SK-N-SH (cell line): Measurements from ENCODE around the gene TFAP2B. TPM values are rescaled to one million over a fixed set of nuclear protein-coding genes. Genes with fewer than 3 reads are reported as not detected.

Source experiments
- CTCF ChIA-PET: fragments of 300-600, 350-600 bp; formaldehyde crosslinking; extraction: SDS; loops from one replicate; lab custom pipeline; 2021; lab: Yijun Ruan, JAX
- POLR2A ChIA-PET: fragments of 350-600 bp; sonication (Branson Sonifier 250); formaldehyde crosslinking; extraction: SDS; loops from one replicate; lab custom pipeline; 2020; ENCODE audit warnings: antibody characterized with exemption, inconsistent platforms; lab: Yijun Ruan, JAX
- DNase-seq: peaks from one replicate; pipeline ENCODE4 v3.0.0; 2012
- H2AFZ ChIP-seq: fragments of 200-600 bp; sonication (generic); 2 replicates; pipeline ENCODE4 v1.8.1; 2016; ENCODE audit warnings: antibody characterized with exemption, mild to moderate bottlenecking, low read depth
- H3F3A ChIP-seq: fragments of 200-600 bp; sonication (generic); replicated peaks from 2 replicates; pipeline ENCODE3; 2016; ENCODE audit warnings: antibody characterized with exemption, mild to moderate bottlenecking; ENCODE audit not compliant: insufficient read depth
- H3K27ac ChIP-seq, 2 experiments: fragments of 200-500 bp in 1 of 2; fragments of 200-600 bp in 1 of 2; sonication (Bioruptor generic) in 1 of 2; sonication (generic), shearing (Covaris generic) in 1 of 2; 2 replicates each; pipeline versions ENCODE4 v1.5.1 to v1.6.1; 2014 to 2016; ENCODE audit warnings: low read depth in 2 of 2, inconsistent platforms in 1 of 2, low read length in 1 of 2, mild to moderate bottlenecking in 1 of 2, mixed read lengths in 1 of 2
- H3K27me3 ChIP-seq: fragments of 200-600 bp; sonication (generic), shearing (Covaris generic); 2 replicates; pipeline ENCODE4 v1.6.1; 2016; ENCODE audit warnings: mixed run types; ENCODE audit not compliant: insufficient read depth
- H3K36me3 ChIP-seq, 2 experiments: fragments of 200-500 bp in 1 of 2; fragments of 200-600 bp in 1 of 2; sonication (Bioruptor generic) in 1 of 2; sonication (generic) in 1 of 2; replicated peaks in 1 of 2; 2 replicates each; pipeline versions ENCODE3 to v1.5.1; 2014 to 2016; ENCODE audit warnings: low read length in 1 of 2, mild to moderate bottlenecking in 1 of 2; ENCODE audit not compliant: insufficient read depth in 2 of 2, control insufficient read depth in 1 of 2
- H3K4me1 ChIP-seq, 2 experiments: fragments of 200-500 bp in 1 of 2; fragments of 200-600 bp in 1 of 2; sonication (Bioruptor generic) in 1 of 2; sonication (generic), shearing (Covaris generic) in 1 of 2; 2 replicates each; pipeline versions ENCODE4 v1.5.1 to v1.6.1; 2014 to 2016; ENCODE audit warnings: low read depth in 1 of 2, low read length in 1 of 2, mixed run types in 1 of 2; ENCODE audit not compliant: insufficient read depth in 2 of 2, control insufficient read depth in 1 of 2
- H3K4me2 ChIP-seq: fragments of 200-600 bp; sonication (generic), shearing (Covaris generic); 2 replicates; pipeline ENCODE4 v1.6.1; 2017; ENCODE audit warnings: mixed run types
- H3K4me3 ChIP-seq, 2 experiments: fragments of 200-500 bp in 1 of 2; fragments of 200-600 bp in 1 of 2; sonication (Bioruptor generic) in 1 of 2; sonication (generic), shearing (Covaris generic) in 1 of 2; 2 replicates each; pipeline versions ENCODE4 v1.5.1 to v1.8.1; 2014 to 2016; ENCODE audit warnings: low read depth in 2 of 2, inconsistent platforms in 1 of 2, low read length in 1 of 2, mild to moderate bottlenecking in 1 of 2, mixed read lengths in 1 of 2, moderate library complexity in 1 of 2
- H3K79me2 ChIP-seq: fragments of 200-600 bp; sonication (generic); 2 replicates; pipeline ENCODE4 v1.8.1; 2017; ENCODE audit warnings: mild to moderate bottlenecking; ENCODE audit not compliant: insufficient read depth
- H3K9ac ChIP-seq: fragments of 200-600 bp; sonication (generic); 2 replicates; pipeline ENCODE4 v1.6.1; 2017; ENCODE audit warnings: mixed run types
- H3K9me2 ChIP-seq: fragments of 200-600 bp; sonication (generic); 2 replicates; pipeline ENCODE4 v1.6.1; 2017; ENCODE audit warnings: mixed run types
- H3K9me3 ChIP-seq: fragments of 200-600 bp; sonication (generic); 2 replicates; pipeline ENCODE4 v1.6.1; 2017; ENCODE audit warnings: mixed run types, mild to moderate bottlenecking, moderate library complexity
- H4K20me1 ChIP-seq: fragments of 200-600 bp; sonication (generic); 2 replicates; pipeline ENCODE4 v1.6.1; 2017; ENCODE audit warnings: mild to moderate bottlenecking, mixed run types; ENCODE audit not compliant: insufficient read depth
- FOXJ3 ChIP-seq: sonication (generic); formaldehyde crosslinking; IDR thresholded peaks from 2 replicates; pipeline ENCODE4 v1.5.1; 2020; ENCODE audit warnings: mild to moderate bottlenecking, missing genetic modification reagents
- FOXM1 ChIP-seq: IDR thresholded peaks from 2 replicates; pipeline ENCODE4 v1.4.0; 2012; ENCODE audit warnings: low read depth, mild to moderate bottlenecking
- GABPA ChIP-seq: IDR thresholded peaks from 2 replicates; pipeline ENCODE4 v1.4.0; 2012; ENCODE audit warnings: low read depth, mild to moderate bottlenecking
- GATA2 ChIP-seq: sonication (generic); formaldehyde crosslinking; IDR thresholded peaks from 2 replicates; pipeline ENCODE4 v1.5.0; 2020; ENCODE audit warnings: mild to moderate bottlenecking, missing genetic modification reagents
- MEF2A ChIP-seq: IDR thresholded peaks from 2 replicates; pipeline ENCODE4 v1.4.0; 2012; ENCODE audit warnings: low read depth, borderline replicate concordance
- MXI1 ChIP-seq: IDR thresholded peaks from 2 replicates; pipeline ENCODE4 v1.6.1; 2012; ENCODE audit warnings: mild to moderate bottlenecking, low read depth, low read length, improper control_type of control experiment
- NFIC ChIP-seq: IDR thresholded peaks from 2 replicates; pipeline ENCODE4 v1.4.0; 2012; ENCODE audit warnings: borderline replicate concordance
- RXRA ChIP-seq: IDR thresholded peaks from 2 replicates; pipeline ENCODE4 v1.4.0; 2012; ENCODE audit warnings: low read depth, mild to moderate bottlenecking, borderline replicate concordance
- SIN3A ChIP-seq: IDR thresholded peaks from 2 replicates; pipeline ENCODE4 v1.6.1; 2012; ENCODE audit warnings: low read depth, mild to moderate bottlenecking, low read length, moderate library complexity, borderline replicate concordance
- TAF1 ChIP-seq: IDR thresholded peaks from 2 replicates; pipeline ENCODE4 v1.6.1; 2012; ENCODE audit warnings: low read depth, mild to moderate bottlenecking, low read length, moderate library complexity, borderline replicate concordance
- TCF12 ChIP-seq: IDR thresholded peaks from 2 replicates; pipeline ENCODE4 v1.4.0; 2012
- TEAD4 ChIP-seq: IDR thresholded peaks from 2 replicates; pipeline ENCODE4 v1.4.0; 2012; ENCODE audit warnings: mild to moderate bottlenecking, borderline replicate concordance; ENCODE audit not compliant: insufficient read depth
- WGBS: methylation state at CpG from one replicate; pipeline ENCODE4 v1.1.6; 2017; ENCODE audit warnings: low lambda C conversion rate; 5-methylcytosine and 5-hydroxymethylcytosine counted together
- polyA plus RNA-seq, 3 experiments: library from polyadenylated mRNA; depleted of rRNA; stranded (reverse); fragments of >200 nt; gene quantifications; 2 replicates each; pipeline ENCODE4 v1.2.3, GENCODE V29; 2012
- TF ChIP-seq, protein P1 (sequence below): IDR thresholded peaks from 2 replicates; pipeline ENCODE4; 2012
- TF ChIP-seq, protein P2 (sequence below): IDR thresholded peaks from 2 replicates; pipeline ENCODE4 v1.4.0; 2012; ENCODE audit warnings: low read depth
- TF ChIP-seq, protein P3 (sequence below): IDR thresholded peaks from 2 replicates; pipeline ENCODE4 v1.6.1; 2012; ENCODE audit warnings: mild to moderate bottlenecking, low read depth, low read length, moderate library complexity

Gene TFAP2B
- polyA plus RNA-seq, 1 of the 3 experiments (the other 2 are of a cell fraction), result 1.1 TPM

DNA sequence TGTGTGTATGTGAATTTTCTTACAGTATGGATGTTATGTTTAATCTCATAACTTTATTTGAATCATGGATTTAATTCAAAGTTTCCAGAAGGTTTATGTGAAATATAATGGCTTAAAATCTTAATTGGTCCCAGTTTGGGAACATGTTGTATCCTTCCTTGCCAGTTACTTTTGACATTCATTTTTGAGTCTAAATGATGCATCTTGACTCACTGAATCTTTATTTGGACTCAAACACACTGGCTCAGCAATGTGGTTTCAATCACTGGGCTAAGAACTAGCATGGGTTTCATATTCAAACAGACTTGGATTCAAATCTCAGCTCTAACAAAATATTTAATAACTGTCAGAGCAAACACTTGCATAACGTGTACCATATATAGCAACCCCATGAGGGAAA lies 25.9 kb upstream of the TFAP2B start (continued):
- TF ChIP-seq, protein P1, sequence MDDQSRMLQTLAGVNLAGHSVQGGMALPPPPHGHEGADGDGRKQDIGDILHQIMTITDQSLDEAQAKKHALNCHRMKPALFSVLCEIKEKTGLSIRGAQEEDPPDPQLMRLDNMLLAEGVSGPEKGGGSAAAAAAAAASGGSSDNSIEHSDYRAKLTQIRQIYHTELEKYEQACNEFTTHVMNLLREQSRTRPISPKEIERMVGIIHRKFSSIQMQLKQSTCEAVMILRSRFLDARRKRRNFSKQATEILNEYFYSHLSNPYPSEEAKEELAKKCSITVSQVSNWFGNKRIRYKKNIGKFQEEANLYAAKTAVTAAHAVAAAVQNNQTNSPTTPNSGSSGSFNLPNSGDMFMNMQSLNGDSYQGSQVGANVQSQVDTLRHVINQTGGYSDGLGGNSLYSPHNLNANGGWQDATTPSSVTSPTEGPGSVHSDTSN, result no peak
- no peak for TF ChIP-seq MEF2A
- TF ChIP-seq FOXJ3 (CRISPR knock-in tag), result no peak
- no peak for TF ChIP-seq SIN3A
- no peak for TF ChIP-seq GABPA

DNA sequence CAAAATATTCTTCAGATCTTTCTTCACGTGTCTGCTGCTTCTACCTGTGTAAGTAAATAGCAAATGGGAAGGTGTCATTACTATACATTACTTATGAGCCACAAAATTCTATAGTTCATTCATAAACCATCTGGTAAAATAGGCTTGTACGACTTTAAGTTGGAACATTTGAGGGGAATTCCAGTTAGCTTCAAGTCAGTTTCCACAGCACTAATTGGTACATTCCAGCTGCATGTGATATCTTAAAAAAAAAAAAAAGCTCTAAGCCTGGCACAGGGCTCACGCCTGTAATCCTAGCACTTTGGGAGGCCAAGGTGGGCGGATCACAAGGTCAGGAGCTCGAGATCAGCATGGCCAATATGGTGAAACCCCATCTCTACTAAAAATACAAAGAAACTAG lies 23.1 kb upstream of the TFAP2B start:
- H3K9ac ChIP-seq, result no peak overlapping the region
- DNase-seq, result no peak
- H3K27me3 ChIP-seq, result no peaks in the 10 kb centered on the region
- no peak overlapping the region for H2AFZ ChIP-seq
- no peaks in the 10 kb centered on the region for H3K9me2 ChIP-seq
- H3K4me3 ChIP-seq, result no peak overlapping the region
- H3K27ac ChIP-seq, result no peak overlapping the region
- H3K4me1 ChIP-seq, result no peaks in the 10 kb centered on the region; a peak in 1 of 4 replicates
- no peak overlapping the region for H3K4me2 ChIP-seq
- WGBS, result 12% methylated on average over 5 of the region's 5 CpGs
- H4K20me1 ChIP-seq, result no peaks in the 10 kb centered on the region
- H3K9me3 ChIP-seq, result no peaks in the 10 kb centered on the region
- H3F3A ChIP-seq, result no peaks in the 10 kb centered on the region
- CTCF ChIA-PET, result interaction anchor here (1.0 to 1.7 kb wide), 3 partner anchors 20 to 139 kb away, joined by 3 read pairs; no protein-coding TSS in a partner anchor
- no peaks in the 10 kb centered on the region for H3K79me2 ChIP-seq
- no peaks in the 10 kb centered on the region for H3K36me3 ChIP-seq
- TF ChIP-seq, protein P2, sequence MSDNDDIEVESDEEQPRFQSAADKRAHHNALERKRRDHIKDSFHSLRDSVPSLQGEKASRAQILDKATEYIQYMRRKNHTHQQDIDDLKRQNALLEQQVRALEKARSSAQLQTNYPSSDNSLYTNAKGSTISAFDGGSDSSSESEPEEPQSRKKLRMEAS, result no peak
- no peak for TF ChIP-seq TAF1
- no peak for TF ChIP-seq MXI1
- POLR2A ChIA-PET, result interaction anchor here (0.7 kb wide), 1 partner anchor 252 kb away, joined by 3 read pairs; no protein-coding TSS in a partner anchor

DNA sequence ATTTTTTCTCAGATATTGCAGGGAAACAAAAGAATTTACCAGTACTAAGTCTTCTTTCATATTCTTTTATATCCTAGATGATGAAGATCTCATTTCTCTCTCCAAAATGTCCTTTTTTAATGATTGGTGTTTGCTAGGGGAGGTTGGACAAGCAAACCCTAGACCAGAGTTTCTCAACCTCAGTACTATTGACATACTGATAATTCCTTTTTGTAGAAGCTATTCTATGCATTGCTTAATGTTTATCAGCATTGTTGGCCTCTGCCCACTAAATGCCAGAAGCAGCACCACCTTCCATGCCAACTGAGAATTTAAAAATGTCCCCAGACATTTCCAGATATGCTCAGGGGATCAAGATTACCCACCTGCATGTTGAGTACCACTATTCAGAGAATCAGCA lies 14.4 kb upstream of the TFAP2B start:
- no peaks in the 10 kb centered on the region for H3K27me3 ChIP-seq
- no peaks in the 10 kb centered on the region for H3K9me2 ChIP-seq
- DNase-seq, result no peak
- H3F3A ChIP-seq, result no peaks in the 10 kb centered on the region
- H4K20me1 ChIP-seq, result no peaks in the 10 kb centered on the region
- no peaks in the 10 kb centered on the region for H3K36me3 ChIP-seq
- H3K4me1 ChIP-seq, result no peaks in the 10 kb centered on the region; a peak in 2 of 4 replicates
- H3K9ac ChIP-seq, result no peak overlapping the region
- H3K4me2 ChIP-seq, result no peak overlapping the region
- no peaks in the 10 kb centered on the region for H3K79me2 ChIP-seq
- H3K27ac ChIP-seq, result no peak overlapping the region
- TF ChIP-seq, protein P2, result no peak
- TF ChIP-seq, all 33 proteins: peak for 0
- no peaks in the 10 kb centered on the region for H3K9me3 ChIP-seq
- POLR2A ChIA-PET, result no interaction called here
- H2AFZ ChIP-seq, result no peak overlapping the region
- H3K4me3 ChIP-seq, result no peak overlapping the region
- CTCF ChIA-PET, result no interaction called here

DNA sequence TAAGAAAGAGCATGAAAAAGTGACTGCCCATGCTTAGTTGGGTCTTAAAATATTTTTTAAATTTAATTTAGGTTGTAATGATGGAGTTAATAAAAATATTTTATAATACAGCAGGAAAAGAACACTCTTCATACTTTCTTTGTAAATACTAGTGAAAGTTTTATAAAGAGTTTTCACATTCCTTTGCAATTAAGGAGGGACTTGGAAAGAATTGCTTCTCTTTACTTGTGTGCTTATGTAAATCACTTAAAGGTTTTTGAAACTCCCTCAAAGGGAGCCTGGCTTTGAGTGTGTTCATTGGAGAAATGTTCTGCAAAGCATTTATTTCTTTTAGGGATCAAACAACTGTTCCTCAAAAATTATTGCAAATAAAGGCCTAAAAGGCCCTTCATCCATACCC lies 11.6 kb upstream of the TFAP2B start:
- CTCF ChIA-PET, result no interaction called here
- TF ChIP-seq TEAD4 (no peak), NFIC (no peak), GATA2 (CRISPR knock-in tag) (no peak), TCF12 (no peak), FOXM1 (no peak), GABPA (no peak), RXRA (no peak)
- TF ChIP-seq, protein P1, result no peak
- TF ChIP-seq, protein P3, sequence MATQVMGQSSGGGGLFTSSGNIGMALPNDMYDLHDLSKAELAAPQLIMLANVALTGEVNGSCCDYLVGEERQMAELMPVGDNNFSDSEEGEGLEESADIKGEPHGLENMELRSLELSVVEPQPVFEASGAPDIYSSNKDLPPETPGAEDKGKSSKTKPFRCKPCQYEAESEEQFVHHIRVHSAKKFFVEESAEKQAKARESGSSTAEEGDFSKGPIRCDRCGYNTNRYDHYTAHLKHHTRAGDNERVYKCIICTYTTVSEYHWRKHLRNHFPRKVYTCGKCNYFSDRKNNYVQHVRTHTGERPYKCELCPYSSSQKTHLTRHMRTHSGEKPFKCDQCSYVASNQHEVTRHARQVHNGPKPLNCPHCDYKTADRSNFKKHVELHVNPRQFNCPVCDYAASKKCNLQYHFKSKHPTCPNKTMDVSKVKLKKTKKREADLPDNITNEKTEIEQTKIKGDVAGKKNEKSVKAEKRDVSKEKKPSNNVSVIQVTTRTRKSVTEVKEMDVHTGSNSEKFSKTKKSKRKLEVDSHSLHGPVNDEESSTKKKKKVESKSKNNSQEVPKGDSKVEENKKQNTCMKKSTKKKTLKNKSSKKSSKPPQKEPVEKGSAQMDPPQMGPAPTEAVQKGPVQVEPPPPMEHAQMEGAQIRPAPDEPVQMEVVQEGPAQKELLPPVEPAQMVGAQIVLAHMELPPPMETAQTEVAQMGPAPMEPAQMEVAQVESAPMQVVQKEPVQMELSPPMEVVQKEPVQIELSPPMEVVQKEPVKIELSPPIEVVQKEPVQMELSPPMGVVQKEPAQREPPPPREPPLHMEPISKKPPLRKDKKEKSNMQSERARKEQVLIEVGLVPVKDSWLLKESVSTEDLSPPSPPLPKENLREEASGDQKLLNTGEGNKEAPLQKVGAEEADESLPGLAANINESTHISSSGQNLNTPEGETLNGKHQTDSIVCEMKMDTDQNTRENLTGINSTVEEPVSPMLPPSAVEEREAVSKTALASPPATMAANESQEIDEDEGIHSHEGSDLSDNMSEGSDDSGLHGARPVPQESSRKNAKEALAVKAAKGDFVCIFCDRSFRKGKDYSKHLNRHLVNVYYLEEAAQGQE, result no peak

More for the DNA sequence above, 11.6 kb upstream of the TFAP2B start:
- POLR2A ChIA-PET, result no interaction called here
- H3K27me3 ChIP-seq, result no peaks in the 10 kb centered on the region
- H3K9ac ChIP-seq, result no peak overlapping the region
- no peaks in the 10 kb centered on the region for H4K20me1 ChIP-seq
- no peaks in the 10 kb centered on the region; a peak in 1 of 4 replicates for H3K4me1 ChIP-seq
- H2AFZ ChIP-seq, result no peak overlapping the region
- no peaks in the 10 kb centered on the region for H3F3A ChIP-seq
- H3K9me3 ChIP-seq, result no peaks in the 10 kb centered on the region
- H3K36me3 ChIP-seq, result no peaks in the 10 kb centered on the region
- no peak overlapping the region for H3K4me3 ChIP-seq
- no peak overlapping the region for H3K27ac ChIP-seq
- no peak for DNase-seq
- no peak overlapping the region for H3K4me2 ChIP-seq
- no peaks in the 10 kb centered on the region for H3K79me2 ChIP-seq
- H3K9me2 ChIP-seq, result no peaks in the 10 kb centered on the region
